Activated CD4-positive, alpha-beta T cell treated with anti-CD3 and anti-CD28 coated beads for 24 hours (primary cell): ENCODE measurements around the gene IRAK2.

Source experiments
- DNase-seq, 2 donors: peaks; one replicate each; pipeline ENCODE4 v3.0.0-alpha.2; 2020; ENCODE audit warnings: low read depth in 2 of 2

The IRAK2 gene

DNA sequence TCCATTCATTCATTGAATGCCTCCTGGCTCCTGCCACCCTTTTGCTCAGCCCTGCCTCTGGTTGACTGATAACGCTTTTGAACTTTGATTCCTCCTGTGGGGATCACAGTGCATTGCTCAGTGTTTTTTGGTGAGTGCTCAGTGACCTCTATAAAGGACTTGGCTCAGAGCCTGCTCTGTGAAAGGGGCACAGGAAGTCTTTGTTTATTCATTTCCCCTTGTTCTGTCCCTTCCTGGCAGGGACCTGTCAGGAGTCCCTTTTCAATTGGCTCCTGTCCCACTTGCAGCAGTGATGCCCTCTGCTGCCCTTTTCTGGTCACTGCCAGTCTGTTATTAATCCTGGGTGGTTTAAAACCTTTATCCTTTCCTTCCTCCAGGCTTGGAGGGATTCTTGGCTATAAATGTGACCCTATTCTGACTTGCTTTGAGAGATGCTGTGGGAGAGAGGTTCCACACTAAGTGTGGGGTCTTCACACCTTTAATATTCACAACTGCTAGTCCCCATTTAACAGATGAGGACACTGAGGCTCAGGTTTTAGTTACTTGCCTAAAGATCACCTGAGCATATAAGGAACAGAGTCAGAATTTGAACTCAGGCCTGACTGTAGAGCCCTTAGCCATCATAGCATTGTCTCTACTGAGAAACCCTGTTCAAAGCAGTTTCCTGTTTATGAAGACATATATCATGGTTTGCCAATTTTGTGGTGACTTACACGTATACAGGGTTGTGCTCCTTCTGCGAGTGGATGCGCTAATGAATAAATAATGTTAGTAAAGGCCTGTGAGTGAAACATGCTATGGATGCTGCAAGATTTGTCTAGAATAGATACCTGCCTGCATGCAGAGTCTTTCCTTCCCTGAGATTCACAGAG is 60.3 kb downstream of the IRAK2 start:
- DNase-seq = peak in 1 of 2 donors; percentile 51

DNA sequence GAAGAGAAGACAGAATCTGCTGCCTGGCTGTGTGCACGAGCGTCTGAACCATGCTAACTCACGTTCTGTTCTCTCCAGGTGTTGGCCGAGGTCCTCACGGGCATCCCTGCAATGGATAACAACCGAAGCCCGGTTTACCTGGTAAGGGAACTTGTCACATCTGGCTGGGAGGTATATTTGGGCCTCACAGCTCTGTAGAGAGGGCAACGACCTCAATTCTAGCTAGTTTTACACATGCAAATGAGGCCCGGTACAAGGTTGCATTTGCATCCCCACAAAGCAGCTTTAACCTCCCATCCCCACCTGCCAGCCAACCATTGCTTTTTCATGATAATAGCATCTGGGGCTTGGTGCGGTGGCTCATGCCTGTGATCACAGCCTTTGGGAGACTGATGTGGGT is 61.6 kb downstream of the IRAK2 start:
- no peak for DNase-seq

- peak in 1 of 2 donors; percentile 38 for DNase-seq
Measured at GRCh38 chr3:10228248-10228950, 63.7 kb downstream of the IRAK2 start.

DNA sequence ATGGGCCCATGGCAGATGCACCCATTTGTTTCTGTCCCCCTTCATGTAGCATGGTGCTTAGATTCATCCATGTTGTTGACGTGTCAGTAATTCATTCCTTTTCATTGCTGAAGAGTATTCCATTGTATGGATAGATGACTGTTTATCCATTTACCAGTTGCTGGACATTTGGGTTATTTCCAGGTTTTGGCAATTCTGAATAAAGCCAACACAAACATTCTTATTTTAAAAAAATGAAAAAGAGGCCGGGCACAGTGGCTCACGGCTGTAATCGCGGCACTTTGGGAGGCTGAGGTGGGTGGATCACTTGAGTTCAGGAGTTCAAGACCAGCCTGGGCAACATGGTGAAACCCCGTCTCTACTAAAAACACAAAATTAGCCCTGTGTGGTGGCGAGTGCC is 64.9 kb downstream of the IRAK2 start:
- no peak for DNase-seq

- DNase-seq = no peak
Measured at GRCh38 chr3:10232137-10232536, 67.4 kb downstream of the IRAK2 start.

GRCh38 chr3:10233988-10234387 is 69.3 kb downstream of the IRAK2 start:
- DNase-seq = no peak

DNA sequence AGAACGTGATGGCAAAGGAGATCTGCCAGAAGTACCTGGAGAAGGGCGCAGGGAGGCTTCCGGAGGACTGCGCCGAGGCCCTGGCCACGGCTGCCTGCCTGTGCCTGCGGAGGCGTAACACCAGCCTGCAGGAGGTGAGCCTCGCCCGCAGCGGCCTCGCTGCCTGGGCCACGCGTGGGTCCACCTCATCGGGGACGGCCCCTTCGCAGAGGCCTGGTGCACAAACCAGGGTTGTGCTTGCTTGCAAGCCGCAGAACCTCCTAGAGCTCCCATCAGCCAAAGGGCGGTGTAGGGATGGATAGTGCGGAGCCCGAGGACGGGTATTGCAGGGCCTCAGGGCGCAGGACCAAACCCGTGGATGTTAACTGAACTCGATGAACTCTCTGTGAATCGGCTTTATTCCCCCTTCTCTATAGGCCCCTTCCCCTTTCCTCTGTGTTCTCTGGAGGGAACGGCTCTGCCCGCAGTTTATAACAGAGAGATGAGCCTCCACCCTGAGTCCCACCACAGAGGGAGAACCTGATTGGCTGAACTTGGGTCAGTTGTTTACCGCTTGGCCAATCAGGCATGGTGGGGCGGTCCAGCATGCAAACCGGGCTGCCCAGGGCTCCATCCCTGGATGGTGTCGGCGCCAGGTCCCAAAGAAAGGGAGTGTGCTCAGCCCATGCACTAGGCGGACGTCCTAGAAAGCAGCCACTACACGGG is 70.0 kb downstream of the IRAK2 start:
- DNase-seq = no peak

DNA sequence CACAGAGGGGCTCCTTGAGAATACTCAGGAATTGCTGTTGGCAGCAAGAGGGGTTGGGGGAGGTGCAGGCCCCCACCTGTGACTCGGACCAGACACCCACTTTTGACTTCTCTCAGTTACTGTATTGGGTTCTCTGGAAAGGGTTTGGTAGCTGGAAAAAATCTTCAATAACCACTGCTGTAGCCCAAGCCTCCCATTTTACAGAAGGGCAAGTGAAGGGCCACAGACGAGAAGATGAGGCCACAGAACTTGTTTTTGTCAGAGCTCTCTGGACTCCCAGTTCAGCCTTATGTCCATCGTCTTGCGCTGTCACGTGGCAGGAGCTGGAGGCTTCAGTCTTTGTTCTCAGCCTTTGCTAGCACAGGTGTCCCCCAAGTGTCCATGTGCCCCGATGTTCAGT is 70.8 kb downstream of the IRAK2 start:
- DNase-seq = no peak

DNA sequence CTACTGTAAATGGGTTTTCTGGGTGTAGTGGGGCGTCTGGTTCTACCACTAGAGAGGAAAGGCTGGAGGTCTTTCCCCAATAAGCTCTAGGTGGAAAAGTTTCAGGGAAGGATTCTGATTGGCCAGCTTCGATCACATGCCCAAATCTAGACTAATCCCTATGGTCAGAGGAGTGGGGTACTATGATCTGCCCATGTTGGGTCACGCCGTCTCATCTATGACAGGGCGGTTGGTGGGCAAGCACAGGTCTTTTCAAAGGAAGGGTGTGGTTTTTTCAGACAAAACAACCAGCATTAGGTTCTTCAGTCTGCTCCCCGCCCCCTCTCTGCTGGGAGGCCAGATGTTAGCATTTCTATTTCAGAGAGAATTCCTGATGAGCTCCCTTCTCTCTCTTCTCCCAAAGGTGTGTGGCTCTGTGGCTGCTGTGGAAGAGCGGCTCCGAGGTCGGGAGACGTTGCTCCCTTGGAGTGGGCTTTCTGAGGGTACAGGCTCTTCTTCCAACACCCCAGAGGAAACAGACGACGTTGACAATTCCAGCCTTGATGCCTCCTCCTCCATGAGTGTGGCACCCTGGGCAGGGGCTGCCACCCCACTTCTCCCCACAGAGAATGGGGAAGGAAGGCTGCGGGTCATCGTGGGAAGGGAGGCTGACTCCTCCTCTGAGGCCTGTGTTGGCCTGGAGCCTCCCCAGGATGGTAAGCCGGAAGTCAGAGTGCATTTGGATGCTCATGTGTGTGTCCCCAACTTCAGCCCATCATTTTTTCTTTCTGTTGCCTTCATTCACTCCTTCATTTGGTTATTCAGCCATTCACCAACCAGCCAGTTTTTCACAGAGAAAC is 73.8 kb downstream of the IRAK2 start:
- DNase-seq = no peak

DNA sequence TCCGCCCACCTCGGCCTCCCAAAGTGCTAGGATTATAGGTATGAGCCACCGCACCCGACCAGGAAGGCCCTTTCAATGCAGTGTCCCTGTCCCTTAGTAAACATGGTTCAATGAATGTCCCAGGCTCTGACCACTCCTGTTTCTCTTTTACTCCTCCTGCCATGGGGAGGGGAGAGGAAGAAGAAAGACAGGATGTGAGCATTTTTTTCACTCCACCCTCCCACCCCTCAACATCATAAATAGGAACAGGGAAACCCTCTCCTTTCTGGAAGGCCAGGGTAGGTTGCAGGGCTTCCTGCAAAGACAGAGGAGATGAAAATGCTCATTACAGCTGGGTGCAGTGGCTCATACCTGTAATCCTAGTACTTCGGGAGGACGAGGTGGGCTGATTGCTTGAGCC is 76.1 kb downstream of the IRAK2 start:
- no peak for DNase-seq

DNA sequence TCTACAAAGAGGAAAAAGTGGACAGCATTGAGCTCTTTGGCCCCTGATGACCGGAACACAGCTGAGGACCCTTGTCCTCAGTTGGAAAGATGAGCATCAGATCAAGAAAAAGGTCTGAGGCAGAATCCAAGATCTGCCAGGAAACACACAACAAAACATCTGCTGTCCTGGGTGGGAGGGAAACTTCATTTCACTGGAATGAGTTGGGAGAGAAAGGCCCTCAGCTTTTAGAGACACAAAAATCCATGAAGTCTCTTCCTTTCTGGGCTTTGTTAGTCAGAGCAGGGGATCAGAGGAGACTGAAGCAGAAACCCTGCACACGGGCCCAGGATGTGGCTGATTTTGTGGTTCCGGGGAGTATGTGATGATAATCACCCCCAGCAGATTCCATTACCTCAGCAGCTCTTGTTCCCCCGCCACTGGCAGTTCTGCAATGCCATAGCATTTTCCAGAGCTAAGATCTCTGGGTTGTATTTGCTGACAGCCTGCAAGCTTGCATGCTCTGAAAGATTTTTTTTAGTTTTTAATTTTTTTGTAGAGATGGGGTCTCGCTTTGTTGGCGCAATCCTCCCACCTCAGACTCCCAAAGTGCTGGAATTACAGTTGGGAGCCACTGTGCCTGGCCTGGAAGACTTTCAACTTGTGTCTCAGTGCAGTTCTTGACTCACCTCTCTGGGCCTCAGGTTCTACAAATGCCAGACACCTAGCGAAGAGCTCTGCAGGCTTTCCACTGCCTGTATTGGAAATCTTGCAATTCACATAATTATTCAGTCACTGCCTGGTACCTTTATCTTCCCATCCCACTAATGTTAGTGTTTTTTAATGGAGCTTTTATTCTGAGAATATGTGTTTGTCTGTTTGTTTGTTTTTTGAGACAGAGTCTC is 77.7 kb downstream of the IRAK2 start:
- peak in 1 of 2 donors; percentile 62 for DNase-seq

- no peak for DNase-seq
Measured at GRCh38 chr3:10244009-10244408, 79.3 kb downstream of the IRAK2 start.

DNA sequence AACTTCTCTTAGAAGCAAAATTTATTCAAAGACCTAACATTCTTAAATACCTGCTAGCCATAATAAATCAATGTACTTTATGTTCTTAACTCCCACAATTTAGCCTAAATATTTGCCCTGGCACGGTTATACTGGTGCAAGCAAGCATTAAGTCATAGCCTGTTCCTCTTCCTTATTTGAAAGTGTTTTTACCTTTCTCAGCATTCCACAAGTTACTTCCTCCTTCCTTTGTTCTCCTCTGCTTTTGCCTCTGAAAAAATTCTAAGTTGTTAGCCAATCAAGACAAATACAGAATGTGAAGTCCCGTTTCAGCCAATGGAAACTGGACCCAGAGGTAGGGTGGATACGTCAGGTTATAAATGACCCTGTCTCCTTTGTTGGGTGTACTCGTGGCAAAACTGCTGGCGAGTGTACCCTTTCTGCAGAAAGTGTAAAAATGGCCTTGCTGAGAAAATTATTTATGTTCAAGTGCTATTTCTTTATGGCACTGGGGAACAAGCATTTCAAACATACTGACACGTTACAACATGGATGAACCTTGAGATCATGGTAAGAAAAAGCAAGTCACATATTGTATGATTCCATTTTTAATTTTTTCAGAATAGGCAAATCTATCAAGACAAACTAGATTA is 80.5 kb downstream of the IRAK2 start:
- no peak for DNase-seq

GRCh38 chr3:10247679-10248183 is 83.0 kb downstream of the IRAK2 start:
- no peak for DNase-seq

GRCh38 chr3:10248184-10248983 is 83.7 kb downstream of the IRAK2 start, which contains the start of gene TATDN2:
Gene TATDN2, plus strand, starts transcription at chr3:10248459. Its CDS starts 742 bp downstream, at chr3:10249201.
- DNase-seq = peak; percentile 92 to 93

DNA sequence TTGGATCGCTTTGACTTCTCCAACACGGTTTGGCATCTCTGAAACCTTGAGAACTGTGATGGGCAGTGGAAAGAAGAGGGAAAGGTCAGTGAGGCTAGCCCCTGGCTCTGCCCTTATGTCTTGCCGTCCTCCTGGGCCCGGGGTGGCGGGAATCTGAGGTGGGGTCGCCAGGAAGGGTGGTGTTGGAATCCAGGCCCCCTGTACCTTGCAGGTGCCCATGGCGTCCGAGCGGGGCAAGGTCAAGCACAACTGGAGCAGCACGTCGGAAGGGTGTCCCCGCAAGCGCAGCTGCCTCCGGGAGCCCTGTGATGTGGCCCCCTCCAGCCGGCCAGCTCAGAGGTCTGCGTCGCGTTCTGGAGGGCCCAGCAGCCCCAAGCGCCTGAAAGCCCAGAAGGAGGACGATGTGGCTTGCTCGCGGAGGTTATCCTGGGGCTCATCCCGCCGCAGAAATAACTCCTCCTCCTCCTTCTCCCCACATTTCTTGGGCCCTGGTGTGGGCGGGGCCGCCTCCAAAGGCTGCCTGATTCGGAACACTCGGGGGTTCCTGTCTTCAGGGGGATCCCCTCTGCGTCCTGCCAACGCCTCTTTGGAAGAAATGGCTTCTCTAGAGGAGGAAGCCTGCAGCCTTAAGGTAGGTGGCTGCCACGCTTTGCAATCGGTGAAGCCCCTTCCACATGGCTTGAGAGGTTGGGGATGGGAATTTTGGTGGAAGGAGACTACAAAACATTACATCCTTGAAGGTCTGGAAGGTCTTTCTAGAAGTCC is 84.4 kb downstream of the IRAK2 start:
- peak in 1 of 2 donors; percentile 62 for DNase-seq

- no peak for DNase-seq
Measured at GRCh38 chr3:10249833-10250232, 85.1 kb downstream of the IRAK2 start.

- DNase-seq = no peak
Measured at GRCh38 chr3:10251006-10251405, 86.3 kb downstream of the IRAK2 start.
